NCI-H2196 (cell line): Measurements from ENCODE around the gene ALDH3A1.

Source experiments
- DNase-seq: peaks from one replicate; lab custom pipeline; 2025; ENCODE audit not compliant: unreplicated experiment; lab: John Stamatoyannopoulos, UW

ALDH3A1 gene

GRCh38 chr17:19720631-19721426 is 27.3 kb downstream of the ALDH3A1 start:
- DNase-seq = peak; percentile 55

- DNase-seq = no peak
These were observed 28.0 kb downstream of the ALDH3A1 start for GRCh38 chr17:19720210-19720475.

DNA sequence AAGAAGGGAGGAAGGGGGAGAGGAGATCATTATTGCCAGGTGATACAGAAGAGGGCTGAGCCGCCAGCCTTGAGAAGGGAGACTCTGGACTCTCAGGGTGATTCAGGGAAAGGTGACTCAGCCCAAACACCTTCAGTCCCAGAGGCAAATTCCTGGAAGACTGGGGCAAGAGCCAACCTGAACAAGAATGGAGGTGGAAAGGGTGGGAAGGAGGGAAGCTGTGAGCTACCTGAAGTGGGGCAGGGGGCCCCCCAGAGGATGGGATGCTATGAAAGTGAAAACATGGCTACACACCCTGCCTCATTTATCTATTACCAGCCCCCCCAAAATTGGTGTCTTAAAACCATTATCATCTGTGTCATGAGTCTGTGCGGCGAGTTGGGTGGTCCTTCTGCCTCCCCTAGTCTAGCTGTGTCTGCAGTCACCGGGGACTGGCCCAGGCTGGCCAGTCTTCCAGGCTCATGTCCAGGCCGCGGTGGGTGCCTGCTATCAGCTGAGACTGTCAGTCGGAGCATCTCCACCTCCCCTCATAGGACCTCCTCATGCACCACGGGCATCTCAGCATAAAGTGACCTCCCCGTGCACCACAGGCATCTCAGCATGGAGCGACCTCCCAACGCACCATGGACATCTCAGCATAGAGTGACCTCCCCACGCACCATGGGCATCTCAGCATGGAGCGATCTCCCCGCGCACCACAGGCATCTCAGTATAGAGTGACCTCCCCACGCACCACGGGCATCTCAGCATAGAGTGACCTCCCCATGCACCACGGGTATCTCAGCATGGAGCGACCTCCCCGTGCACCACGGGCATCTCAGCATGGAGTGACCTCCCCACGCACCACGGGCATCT is 28.5 kb downstream of the ALDH3A1 start:
- DNase-seq = no peak

DNA sequence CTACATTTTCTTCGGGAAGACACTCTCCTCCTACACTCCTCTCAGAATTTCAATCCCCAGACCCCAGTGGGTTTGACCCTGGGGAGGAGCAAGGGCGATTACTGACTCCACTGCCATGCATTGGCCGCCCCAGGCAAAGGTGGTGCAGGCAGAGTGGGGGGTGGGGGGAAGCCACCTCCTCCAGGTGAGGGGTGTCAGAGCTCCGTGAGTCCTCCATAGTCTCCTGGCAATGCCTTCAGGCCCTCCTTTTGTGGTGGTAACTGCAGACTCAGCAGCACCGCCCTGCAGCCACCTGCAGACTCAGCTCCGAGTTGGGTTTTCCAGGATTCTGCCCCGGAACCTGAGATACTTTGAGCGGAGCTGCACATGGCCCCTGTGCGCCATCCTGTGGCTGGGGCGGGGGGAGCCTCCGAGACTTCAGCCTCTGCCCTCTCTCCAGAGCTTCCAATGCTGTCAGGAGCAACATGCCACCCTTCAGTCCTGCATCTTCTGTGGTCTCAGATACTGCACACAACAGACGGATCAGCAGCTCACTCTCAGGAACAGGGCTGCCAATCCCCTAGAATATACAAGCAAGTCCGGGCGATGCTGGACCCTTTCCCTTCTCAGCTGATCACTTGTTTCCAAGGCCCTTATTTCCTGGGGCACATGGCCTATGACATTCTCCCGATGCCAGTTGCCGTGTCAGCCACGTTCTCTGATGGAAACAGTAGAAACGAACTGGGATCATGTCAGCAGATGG is 29.3 kb downstream of the ALDH3A1 start:
- no peak for DNase-seq

- DNase-seq = no peak
These were observed 30.0 kb downstream of the ALDH3A1 start for GRCh38 chr17:19718041-19718612.

GRCh38 chr17:19717411-19717908 is 30.6 kb downstream of the ALDH3A1 start:
- no peak for DNase-seq

DNA sequence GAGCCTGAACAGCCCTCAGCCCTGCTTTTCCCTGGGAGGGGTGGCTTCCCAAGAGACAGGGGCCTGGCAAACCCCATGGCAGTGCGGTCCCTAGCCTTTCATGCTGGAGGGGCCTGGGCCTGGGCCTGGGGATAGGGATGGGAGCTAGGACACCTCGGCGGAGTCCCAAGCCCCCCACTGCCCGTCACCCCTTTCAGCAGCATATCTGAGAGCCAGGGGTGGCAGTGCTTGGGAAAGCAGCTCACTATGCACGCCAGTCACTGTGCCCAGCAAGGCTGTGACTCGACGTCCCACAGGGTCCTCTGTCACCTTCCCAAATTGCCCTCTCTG is 31.1 kb downstream of the ALDH3A1 start:
- DNase-seq = no peak

DNA sequence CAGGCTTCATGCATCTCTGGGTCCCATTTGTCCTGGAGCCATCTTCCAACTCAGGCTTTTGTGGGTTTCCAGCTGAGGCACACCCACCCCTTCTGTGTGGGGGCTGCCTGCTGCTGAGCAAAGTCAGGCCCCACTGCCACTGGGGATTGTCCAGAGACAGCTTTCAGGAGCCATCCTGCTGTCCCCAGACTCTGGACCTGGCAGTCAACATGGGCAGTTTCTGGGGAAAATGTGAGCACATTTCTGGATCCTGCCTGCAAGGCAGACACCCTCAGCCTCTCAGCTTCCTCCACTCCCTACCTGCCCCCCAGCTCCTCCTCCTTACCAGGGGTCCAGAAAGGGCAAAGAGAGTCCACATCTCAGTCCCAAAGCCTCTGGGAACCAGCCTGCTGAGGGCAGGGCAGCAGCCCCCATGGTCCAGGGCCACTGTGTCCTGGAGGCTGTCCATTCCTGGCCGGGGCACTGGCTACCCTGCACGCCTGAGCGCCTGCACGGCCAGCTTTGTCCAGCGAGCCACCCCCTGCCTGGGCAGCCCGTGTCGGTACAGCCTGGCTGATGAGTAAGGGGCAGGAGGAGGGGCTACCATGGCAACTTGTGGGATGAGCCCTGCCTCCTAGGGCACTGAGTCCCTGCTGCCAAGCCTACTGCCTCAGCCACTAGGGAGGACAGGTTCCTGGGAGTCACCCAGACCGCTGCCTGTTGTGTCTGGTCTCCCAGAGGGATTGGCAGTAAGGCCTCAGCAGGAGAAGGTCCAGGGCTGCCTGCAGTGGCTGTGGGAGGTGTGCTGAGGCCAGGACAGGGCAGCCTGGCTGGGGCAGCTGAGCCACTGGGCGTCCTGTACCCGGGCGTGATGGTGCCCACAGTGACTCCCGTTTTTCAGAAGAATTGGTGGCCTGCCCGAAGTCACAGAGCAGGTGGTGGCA is 31.7 kb downstream of the ALDH3A1 start, which contains the start of gene SLC47A2:
Gene SLC47A2 (minus strand): TSS at position 477 of the 923 bp plus-strand sequence. CDS start 29 bp downstream, at position 448.
- no peak for DNase-seq

DNA sequence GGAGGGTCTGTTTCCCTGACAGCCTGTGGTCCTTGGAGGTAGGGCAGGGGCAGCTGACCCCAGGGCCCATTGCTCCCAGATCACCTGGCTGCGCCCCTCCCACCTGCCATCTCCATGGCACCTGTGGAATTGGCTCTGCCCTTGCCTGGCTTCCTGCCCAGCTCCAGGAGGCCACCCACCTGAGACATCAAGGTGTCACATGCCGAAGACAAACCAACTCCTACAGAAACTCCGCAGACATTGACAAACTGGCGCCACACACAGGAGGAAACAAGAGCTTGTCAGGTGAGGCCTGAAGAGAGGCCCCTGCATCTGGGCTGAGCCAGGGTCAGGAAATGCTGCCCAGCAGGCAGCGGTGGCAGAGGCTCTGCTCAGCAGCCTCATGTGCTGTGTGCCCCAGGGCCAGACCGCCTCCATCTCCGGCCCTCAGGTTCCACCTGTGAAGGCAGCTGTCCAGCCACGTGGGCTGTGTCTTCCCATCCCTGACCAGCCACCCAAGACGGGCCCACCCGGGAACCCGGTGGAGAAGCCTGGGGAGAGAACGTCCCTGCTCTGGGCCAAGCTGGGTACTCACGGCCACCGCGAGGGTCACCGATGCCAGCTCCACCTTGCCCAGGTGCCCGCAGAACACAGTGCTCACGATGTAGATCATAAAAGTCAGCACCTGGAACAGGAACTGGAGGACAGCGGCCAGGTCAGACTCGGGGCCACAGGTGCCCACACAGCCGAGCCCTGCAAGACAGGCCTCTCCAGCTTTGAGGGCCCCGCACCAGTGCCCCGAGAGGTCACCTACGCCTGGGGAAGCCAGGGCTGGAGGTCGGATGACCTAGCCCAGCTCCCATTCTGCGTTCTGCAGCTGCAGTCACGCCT is 33.3 kb downstream of the ALDH3A1 start:
- peak; percentile 63 for DNase-seq

DNA sequence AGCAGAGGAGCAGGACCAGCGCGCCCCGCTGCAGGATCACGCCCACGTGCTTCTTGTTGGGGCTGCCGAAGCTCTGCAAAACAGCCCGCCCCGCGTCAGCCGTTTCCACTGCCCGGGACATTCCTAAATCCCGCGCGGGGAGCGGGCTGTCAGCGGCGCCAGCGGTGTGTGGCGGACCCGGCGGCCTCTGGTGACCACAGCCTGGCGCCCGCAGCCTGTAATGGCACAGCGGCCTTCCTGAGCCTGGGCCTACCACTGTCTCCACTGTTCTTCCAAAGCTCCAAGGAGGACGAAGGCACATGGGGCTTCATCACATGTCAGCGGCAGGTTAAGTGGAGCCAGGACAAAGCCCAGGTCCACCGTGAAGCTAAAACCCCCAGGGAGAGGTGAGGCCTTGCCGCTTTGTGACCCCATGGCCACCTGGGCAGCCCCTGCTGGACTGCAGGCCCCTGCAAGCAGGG is 34.2 kb downstream of the ALDH3A1 start:
- no peak for DNase-seq

- DNase-seq = no peak
These were observed 34.6 kb downstream of the ALDH3A1 start for GRCh38 chr17:19713462-19713861.

GRCh38 chr17:19712436-19713004 is 35.6 kb downstream of the ALDH3A1 start:
- DNase-seq = no peak

- DNase-seq = no peak
These were observed 38.3 kb downstream of the ALDH3A1 start for GRCh38 chr17:19709841-19710240.

DNA sequence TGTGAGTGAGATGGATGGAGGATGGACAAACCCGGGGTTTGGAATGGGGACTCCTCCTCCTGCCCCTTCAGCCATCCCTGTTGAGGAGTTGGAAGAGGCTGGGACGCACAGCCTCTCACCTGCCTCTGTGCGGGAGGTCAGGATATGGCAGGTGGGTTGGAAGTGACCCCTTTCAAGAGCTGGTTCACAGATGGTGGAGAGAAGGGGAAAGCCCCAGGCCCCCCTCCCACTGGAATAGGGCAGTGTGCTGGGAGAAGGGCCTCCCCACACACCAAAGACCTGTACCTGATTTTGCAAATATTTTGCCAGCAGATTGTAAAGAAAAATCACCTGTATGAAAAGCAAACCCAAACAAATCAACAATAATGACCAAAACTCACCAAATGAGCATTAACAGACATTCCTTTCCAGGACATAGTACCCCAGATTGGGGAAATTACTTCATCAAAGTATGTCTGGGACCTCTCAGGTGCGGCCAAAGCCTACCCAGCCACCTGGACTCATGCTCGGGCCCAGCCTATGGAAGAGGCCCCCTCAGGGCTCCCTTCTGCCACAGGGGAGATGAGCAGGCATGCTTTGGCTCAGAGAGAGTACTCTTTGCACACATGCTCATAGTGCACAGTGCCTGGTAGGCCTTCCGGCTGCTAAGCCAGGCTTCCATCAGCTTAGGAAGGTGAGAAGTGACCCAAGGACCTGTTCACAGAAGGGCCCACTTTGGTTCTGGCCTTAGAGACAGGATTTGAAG is 39.5 kb downstream of the ALDH3A1 start:
- no peak for DNase-seq

DNA sequence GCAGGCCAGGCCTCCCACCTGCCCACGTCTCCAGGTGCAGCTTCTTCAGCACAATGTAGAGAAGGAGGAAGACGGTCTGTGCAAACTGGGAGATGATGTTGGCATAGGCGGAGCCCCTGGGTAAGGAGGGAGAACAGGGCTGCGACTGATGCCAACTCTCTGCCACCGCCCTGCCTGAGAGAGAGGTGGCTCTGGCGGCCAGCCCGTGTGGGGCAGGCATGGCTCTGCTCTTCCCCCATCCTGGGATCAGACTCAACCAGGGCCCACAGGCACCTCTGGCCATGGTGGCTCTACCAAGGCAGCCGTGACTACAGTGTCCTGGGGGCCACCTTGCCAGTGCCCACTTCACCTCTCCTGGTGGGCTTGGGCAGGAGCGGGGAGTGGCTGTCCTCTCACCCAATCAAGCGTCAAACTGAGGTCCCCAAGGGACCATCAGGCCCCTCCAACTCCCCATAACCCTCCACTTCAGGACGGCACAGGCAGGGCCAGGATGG is 40.3 kb downstream of the ALDH3A1 start:
- DNase-seq = no peak

GRCh38 chr17:19706791-19707727 is 41.0 kb downstream of the ALDH3A1 start:
- no peak for DNase-seq
